SK-N-MC (cell line): ENCODE measurements around the gene ANKRD9.

Experiments used
- DNase-seq: peaks from one replicate; pipeline ENCODE4 v3.0.0-alpha.2; 2011; ENCODE audit warnings: low read depth, low spot score
- H3K27ac ChIP-seq: fragments of 200-600 bp; sonication (generic); 2 replicates; pipeline ENCODE4 v1.5.1; 2016; ENCODE audit warnings: mixed run types
- H3K36me3 ChIP-seq: fragments of 200-600 bp; sonication (generic); 2 replicates; pipeline ENCODE4 v1.6.1; 2017; ENCODE audit warnings: antibody characterized with exemption, low read length, mixed read lengths; ENCODE audit not compliant: insufficient read depth
- H3K4me3 ChIP-seq: fragments of 200-600 bp; sonication (generic); 2 replicates; pipeline ENCODE4 v1.5.1; 2016
- H3K9ac ChIP-seq: fragments of 200-600 bp; sonication (generic); 2 replicates; pipeline ENCODE4 v1.8.0; 2017; ENCODE audit warnings: mixed run types, mixed read lengths; ENCODE audit not compliant: insufficient read length
- H3K9me3 ChIP-seq: fragments of 200-600 bp; sonication (generic); 2 replicates; pipeline ENCODE4 v1.6.1; 2017; ENCODE audit warnings: low read depth, mild to moderate bottlenecking, antibody characterized with exemption, low read length, moderate library complexity, mixed read lengths
- EZH2 ChIP-seq: fragments of 200-600 bp; sonication (generic); IDR thresholded peaks from one replicate; pipeline ENCODE4 v1.6.1; 2017; ENCODE audit warnings: antibody characterized with exemption
- FOXP2 ChIP-seq: optimal IDR thresholded peaks from 2 replicates; pipeline ENCODE3; 2011; ENCODE audit warnings: mild to moderate bottlenecking, moderate library complexity; ENCODE audit not compliant: insufficient read depth; ENCODE audit errors: extremely low read length, control extremely low read depth
- POLR2AphosphoS5 ChIP-seq: IDR thresholded peaks from 2 replicates; pipeline ENCODE4 v1.6.1; 2012; ENCODE audit warnings: mild to moderate bottlenecking, low read depth, low read length, borderline replicate concordance

ANKRD9 gene

DNA sequence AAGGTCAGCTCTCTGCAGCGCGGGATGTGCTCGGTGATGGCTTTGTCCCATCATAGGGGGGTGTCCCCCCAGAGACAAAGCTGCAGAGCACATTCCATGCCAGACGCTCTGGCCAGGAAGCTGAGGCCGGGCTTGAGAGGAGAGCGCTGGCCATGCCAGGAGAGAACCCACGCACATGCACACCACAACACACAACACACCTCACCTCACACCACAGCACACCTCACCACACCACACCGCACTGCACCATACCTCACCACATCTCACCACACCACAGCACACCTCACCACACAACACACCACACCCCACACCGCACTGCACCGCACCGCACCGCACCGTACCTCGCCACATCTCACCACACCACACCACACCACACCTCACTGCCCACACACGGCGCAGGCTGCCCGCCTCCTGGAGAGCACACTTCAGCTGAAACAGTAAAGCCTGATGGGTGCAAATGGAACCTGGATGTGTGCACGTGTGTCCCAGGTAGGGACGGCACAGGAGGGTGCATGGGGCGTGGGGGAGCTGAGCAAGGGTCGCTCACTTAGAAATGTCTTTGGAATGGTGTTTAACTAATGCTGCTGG is 10.8 kb downstream of the ANKRD9 start:
- H3K9ac ChIP-seq = no peak overlapping the region
- no peak for TF ChIP-seq EZH2
- TF ChIP-seq FOXP2 = no peak
- H3K36me3 ChIP-seq = no peaks in the 10 kb centered on the region; the same call in 1 of the 2 replicates
- no peak for DNase-seq
- H3K27ac ChIP-seq = no peak overlapping the region
- no peak overlapping the region for H3K4me3 ChIP-seq
- H3K9me3 ChIP-seq = no peaks in the 10 kb centered on the region

- Histone ChIP-seq H3K4me3 (no peak overlapping the region), H3K27ac (no peak overlapping the region), H3K36me3 (no peaks in the 10 kb centered on the region; the same call in 1 of the 2 replicates), H3K9ac (no peak overlapping the region), H3K9me3 (no peaks in the 10 kb centered on the region)
- TF ChIP-seq POLR2AphosphoS5 (no peak), FOXP2 (no peak), EZH2 (no peak)
- DNase-seq = no peak
Measured at GRCh38 chr14:102497998-102498677, 11.4 kb downstream of the ANKRD9 start.

- Histone ChIP-seq H3K9me3 (no peaks in the 10 kb centered on the region), H3K36me3 (no peaks in the 10 kb centered on the region; the same call in 1 of the 2 replicates), H3K9ac (no peak overlapping the region), H3K27ac (no peak overlapping the region), H3K4me3 (no peak overlapping the region)
- no peak for DNase-seq
- TF ChIP-seq EZH2 (no peak), FOXP2 (no peak), POLR2AphosphoS5 (no peak)
Measured at GRCh38 chr14:102496958-102497744, 12.4 kb downstream of the ANKRD9 start.

DNA sequence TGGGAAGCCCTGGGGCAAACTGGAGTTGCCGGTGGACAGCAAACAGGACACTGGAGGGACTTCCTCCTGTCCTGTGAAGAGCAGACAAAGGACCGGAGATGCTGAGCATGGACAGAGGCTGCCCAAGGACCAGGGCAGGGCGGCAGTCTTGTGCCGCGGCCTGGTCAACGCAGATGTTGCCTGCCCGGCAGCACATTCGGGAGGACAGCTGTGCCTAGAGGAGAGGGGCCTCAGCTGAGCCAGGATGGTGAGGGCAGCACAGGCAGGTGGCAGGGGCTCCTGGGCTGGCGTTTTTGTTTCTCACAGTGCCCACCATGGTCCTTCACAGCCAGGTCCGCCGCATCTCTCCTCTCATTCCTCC is 13.3 kb downstream of the ANKRD9 start:
- TF ChIP-seq FOXP2 (no peak), EZH2 (no peak), POLR2AphosphoS5 (no peak)
- H3K27ac ChIP-seq = no peak overlapping the region
- no peak for DNase-seq
- H3K9me3 ChIP-seq = no peaks in the 10 kb centered on the region
- no peaks in the 10 kb centered on the region; the same call in 1 of the 2 replicates for H3K36me3 ChIP-seq
- H3K9ac ChIP-seq = no peak overlapping the region
- H3K4me3 ChIP-seq = no peak overlapping the region

GRCh38 chr14:102495491-102496330 is 13.9 kb downstream of the ANKRD9 start:
- no peaks in the 10 kb centered on the region for H3K9me3 ChIP-seq
- no peak for TF ChIP-seq POLR2AphosphoS5
- TF ChIP-seq EZH2 = no peak
- no peak for TF ChIP-seq FOXP2
- no peak for DNase-seq
- no peak overlapping the region for H3K9ac ChIP-seq
- no peak overlapping the region for H3K4me3 ChIP-seq
- no peaks in the 10 kb centered on the region; the same call in 1 of the 2 replicates for H3K36me3 ChIP-seq
- H3K27ac ChIP-seq = no peak overlapping the region

GRCh38 chr14:102493585-102493984 is 16.0 kb downstream of the ANKRD9 start:
- no peaks in the 10 kb centered on the region; the same call in 1 of the 2 replicates for H3K36me3 ChIP-seq
- H3K9me3 ChIP-seq = no peaks in the 10 kb centered on the region
- no peak overlapping the region for H3K27ac ChIP-seq
- no peak for TF ChIP-seq FOXP2
- no peak for TF ChIP-seq POLR2AphosphoS5
- TF ChIP-seq EZH2 = no peak
- H3K9ac ChIP-seq = no peak overlapping the region
- no peak for DNase-seq
- H3K4me3 ChIP-seq = no peak overlapping the region

GRCh38 chr14:102493096-102493495 is 16.5 kb downstream of the ANKRD9 start:
- no peak overlapping the region for H3K4me3 ChIP-seq
- no peak for TF ChIP-seq POLR2AphosphoS5
- no peak for TF ChIP-seq FOXP2
- no peak for TF ChIP-seq EZH2
- H3K9ac ChIP-seq = no peak overlapping the region
- H3K36me3 ChIP-seq = no peaks in the 10 kb centered on the region
- H3K9me3 ChIP-seq = no peaks in the 10 kb centered on the region
- DNase-seq = no peak
- no peak overlapping the region for H3K27ac ChIP-seq

DNA sequence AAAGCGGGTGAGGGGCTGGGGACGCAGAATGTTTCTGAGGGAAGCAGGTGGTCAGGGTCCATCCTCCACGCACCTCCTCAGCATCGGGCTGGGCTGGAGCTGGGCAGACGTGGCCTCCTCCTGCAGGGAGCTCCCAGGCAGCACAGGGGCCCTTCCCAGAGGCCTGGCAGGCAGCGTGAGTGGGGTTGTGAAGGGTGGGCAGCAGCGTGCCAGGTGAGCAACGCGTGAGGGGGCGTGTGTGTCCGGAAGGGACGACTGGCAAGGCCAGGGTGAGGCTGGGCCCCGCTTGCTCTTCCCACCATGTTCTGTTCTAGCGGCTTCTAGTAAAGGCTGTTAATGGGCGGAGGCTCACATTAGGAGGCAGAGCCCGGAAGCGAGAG is 17.1 kb downstream of the ANKRD9 start:
- DNase-seq = no peak
- H3K27ac ChIP-seq = no peak overlapping the region
- no peak overlapping the region for H3K4me3 ChIP-seq
- no peak overlapping the region for H3K9ac ChIP-seq
- H3K9me3 ChIP-seq = no peaks in the 10 kb centered on the region
- H3K36me3 ChIP-seq = no peaks in the 10 kb centered on the region
- TF ChIP-seq FOXP2 (no peak), EZH2 (no peak)
